ENCODE results near the gene IGFBP6. TPM values are rescaled to one million over a fixed set of nuclear protein-coding genes. Genes with fewer than 3 reads are reported as not detected.

Gene IGFBP6
- total and polyA plus RNA-seq, 4 donors: 1.6 to 17.6 (median 12.0) TPM

- DNase-seq (ENCODE audit: low spot score): no peak
- Histone ChIP-seq H3K9ac (ENCODE audit: low read depth in 1 of 2, low read length in 2 of 2) (no peak overlapping the region), H3K36me3 (ENCODE audit: control insufficient read depth in 4 of 4, insufficient read depth in 3 of 4, low read depth in 1 of 4, low read length in 3 of 4) (no peaks in the 10 kb centered on the region), H3K27me3 (ENCODE audit: control insufficient read depth in 4 of 4, insufficient read depth in 4 of 4, low read length in 3 of 4) (no peaks in the 10 kb centered on the region), H3K4me1 (ENCODE audit: control insufficient read depth in 4 of 4, insufficient read depth in 4 of 4, low read length in 3 of 4) (peaks cover 5 to 19% (median 11%) of the 10 kb centered on the region in 4 donors), H3K4me3 (ENCODE audit: low read depth in 1 of 3, low read length in 3 of 3) (no peak overlapping the region), H3K27ac (ENCODE audit: low read depth in 1 of 2, low read length in 2 of 2) (peak overlapping the region in 1 of 2 donors; percentile 17), H3K9me3 (ENCODE audit: control insufficient read depth in 4 of 4, low read length in 3 of 4) (no peaks in the 10 kb centered on the region)
- no peak for TF ChIP-seq RXRA (IDR thresholded peaks at IDR 0.05)
- no peak for TF ChIP-seq RAD21 (IDR thresholded peaks at IDR 0.05)
- TF ChIP-seq YY1 (IDR thresholded peaks at IDR 0.05): no peak
- no peak for TF ChIP-seq JUND (IDR thresholded peaks at IDR 0.05)
- TF ChIP-seq SP1 (IDR thresholded peaks at IDR 0.05): no peak
- no peak for TF ChIP-seq FOXA1 (IDR thresholded peaks at IDR 0.05)
- no peak for TF ChIP-seq EGR1 (IDR thresholded peaks at IDR 0.05; ENCODE audit: low read depth in 2 of 2)
- TF ChIP-seq HNF4G (IDR thresholded peaks at IDR 0.05): no peak
- no peak for TF ChIP-seq ATF3 (IDR thresholded peaks at IDR 0.05)
- no peak for TF ChIP-seq REST (IDR thresholded peaks at IDR 0.05)
- no peak for TF ChIP-seq CTCF (IDR thresholded peaks at IDR 0.05; ENCODE audit: low read depth, low read length, missing input control)
- no peak for TF ChIP-seq TAF1 (conservative IDR thresholded peaks at IDR 0.05)
- TF ChIP-seq HNF4A (conservative IDR thresholded peaks at IDR 0.05): no peak
- no peak for TF ChIP-seq FOXA2 (IDR thresholded peaks at IDR 0.05)
- no peak for TF ChIP-seq NR2F2 (IDR thresholded peaks at IDR 0.05)
- no peak for TF ChIP-seq MAX (IDR thresholded peaks at IDR 0.05)
- no peak for TF ChIP-seq GABPA (IDR thresholded peaks at IDR 0.05 in 1 of 2, conservative IDR thresholded peaks at IDR 0.05 in 1 of 2)
- no peak for TF ChIP-seq ZBTB33 (IDR thresholded peaks at IDR 0.05)
- 72% methylated on average over 11 of the region's 11 CpGs for WGBS
Observed at GRCh38 chr12:53096089-53096741, 1.3 kb upstream of the IGFBP6 start.

Measured in liver (tissue), 9 donors.